IMR-90 (cell line): ENCODE data around the gene SYNPO2. TPM values are rescaled to one million over a fixed set of nuclear protein-coding genes. Genes with fewer than 3 reads are reported as not detected.

Experiments
- ATAC-seq: fragments of 200-7000 bp; cut with Tn5 transposase; 2 replicates; pipeline ENCODE4 v1.9.1; 2020; ENCODE audit warnings: low read depth, mild to moderate bottlenecking, moderate library complexity
- BruUV-seq: library from RNA; stranded (reverse); fragments of 400-500 nt; replicated peaks from 2 replicates; lab custom pipeline; 2021; lab: Mats Ljungman, UMichigan
- CTCF ChIA-PET: fragments of 300-600 bp; formaldehyde crosslinking; extraction: SDS; loops from one replicate; lab custom pipeline; 2021; ENCODE audit warnings: antibody characterized with exemption; lab: Yijun Ruan, JAX
- POLR2A ChIA-PET: fragments of 300-600 bp; sonication (Branson Sonifier 250); formaldehyde crosslinking; loops from one replicate; lab custom pipeline; 2022; ENCODE audit warnings: antibody characterized with exemption; ENCODE audit not compliant: unreplicated experiment; lab: Charles Lee
- DNase-seq: peaks from one replicate; pipeline ENCODE4 v3.0.0; 2013
- H2AFZ ChIP-seq: replicated peaks from 2 replicates; pipeline ENCODE3; 2013; ENCODE audit warnings: low read length, mild to moderate bottlenecking; ENCODE audit not compliant: poor library complexity
- H2AK5ac ChIP-seq: 2 replicates; pipeline ENCODE4 v1.6.1; 2013; ENCODE audit warnings: low read depth, low read length, inconsistent platforms
- H2AK9ac ChIP-seq: replicated peaks from 2 replicates; pipeline ENCODE3; 2013; ENCODE audit warnings: mild to moderate bottlenecking, low read depth, low read length, moderate library complexity; ENCODE audit not compliant: poor library complexity
- H2BK120ac ChIP-seq: 2 replicates; pipeline ENCODE4 v1.6.1; 2013; ENCODE audit warnings: low read depth, low read length, inconsistent platforms
- H2BK15ac ChIP-seq: 3 replicates; pipeline ENCODE4 v1.6.1; 2013; ENCODE audit warnings: low read depth, low read length, inconsistent platforms
- H2BK20ac ChIP-seq: 2 replicates; pipeline ENCODE4 v1.6.1; 2013; ENCODE audit warnings: low read depth, mild to moderate bottlenecking, inconsistent platforms, low read length, moderate library complexity
- H2BK5ac ChIP-seq: 2 replicates; pipeline ENCODE4 v1.6.1; 2013; ENCODE audit warnings: mild to moderate bottlenecking, low read depth, low read length, inconsistent platforms; ENCODE audit not compliant: poor library complexity, severe bottlenecking
- H3K14ac ChIP-seq: replicated peaks from 2 replicates; pipeline ENCODE4 v1.6.1; 2013; ENCODE audit warnings: low read depth, low read length, inconsistent platforms
- H3K18ac ChIP-seq: 2 replicates; pipeline ENCODE4 v1.6.1; 2013; ENCODE audit warnings: low read depth, low read length, control low read depth
- H3K23ac ChIP-seq: 2 replicates; pipeline ENCODE4 v1.6.1; 2013; ENCODE audit warnings: low read depth, low read length, inconsistent platforms
- H3K27ac ChIP-seq: 2 replicates; pipeline ENCODE4 v1.5.1; 2013; ENCODE audit warnings: mild to moderate bottlenecking, control low read depth, low read length; ENCODE audit not compliant: insufficient read depth
- H3K27me3 ChIP-seq: 2 replicates; pipeline ENCODE4 v1.6.1; 2013; ENCODE audit warnings: low read length; ENCODE audit not compliant: control insufficient read depth, insufficient read depth
- H3K36me3 ChIP-seq: 2 replicates; pipeline ENCODE4 v1.6.1; 2013; ENCODE audit warnings: low read length, mixed read lengths; ENCODE audit not compliant: control insufficient read depth, insufficient read depth
- H3K4ac ChIP-seq: 2 replicates; pipeline ENCODE4 v1.6.1; 2013; ENCODE audit warnings: low read depth, low read length, inconsistent platforms
- H3K4me1 ChIP-seq: 2 replicates; pipeline ENCODE4 v1.6.1; 2013; ENCODE audit warnings: low read length, mixed read lengths; ENCODE audit not compliant: control insufficient read depth, insufficient read depth
- H3K4me2 ChIP-seq: 2 replicates; pipeline ENCODE4 v1.6.1; 2013; ENCODE audit warnings: low read depth, mild to moderate bottlenecking, control low read depth, low read length, moderate library complexity
- H3K4me3 ChIP-seq: 2 replicates; pipeline ENCODE4 v1.5.1; 2013; ENCODE audit warnings: low read depth, mild to moderate bottlenecking, control low read depth, low read length, moderate library complexity; ENCODE audit not compliant: insufficient read depth
- H3K56ac ChIP-seq: 2 replicates; pipeline ENCODE4 v1.6.1; 2013; ENCODE audit warnings: low read length, inconsistent platforms; ENCODE audit not compliant: insufficient read depth; ENCODE audit errors: extremely low read depth
- H3K79me1 ChIP-seq, 2 experiments: 2 replicates each; pipeline ENCODE4 v1.6.1; 2013; ENCODE audit warnings: low read length in 2 of 2, inconsistent platforms in 1 of 2, low read depth in 1 of 2
- H3K9ac ChIP-seq: 2 replicates; pipeline ENCODE4 v1.6.1; 2013; ENCODE audit warnings: low read depth, low read length, control low read depth
- H3K9me1 ChIP-seq: 2 replicates; pipeline ENCODE4 v1.6.1; 2013; ENCODE audit warnings: low read length, inconsistent platforms; ENCODE audit not compliant: insufficient read depth
- H3K9me3 ChIP-seq: 2 replicates; pipeline ENCODE4 v1.6.1; 2013; ENCODE audit warnings: low read length; ENCODE audit not compliant: control insufficient read depth, insufficient read depth
- H4K20me1 ChIP-seq: 2 replicates; pipeline ENCODE4 v1.6.1; 2013; ENCODE audit warnings: low read length, inconsistent platforms; ENCODE audit not compliant: insufficient read depth
- H4K5ac ChIP-seq: 2 replicates; pipeline ENCODE4 v1.6.1; 2013; ENCODE audit warnings: mild to moderate bottlenecking, low read depth, low read length, control low read depth
- H4K8ac ChIP-seq, 2 experiments: 2 replicates each; pipeline ENCODE4 v1.6.1; 2013; ENCODE audit warnings: low read depth in 2 of 2, low read length in 2 of 2, control low read depth in 1 of 2, inconsistent platforms in 1 of 2
- H4K91ac ChIP-seq: 2 replicates; pipeline ENCODE4 v1.6.1; 2013; ENCODE audit warnings: low read depth, low read length, inconsistent platforms; ENCODE audit not compliant: insufficient read depth
- ELK1 ChIP-seq: fragments of 150-350 bp; IDR thresholded peaks from 2 replicates; pipeline ENCODE4 v1.6.1; 2016; ENCODE audit warnings: low read depth, mild to moderate bottlenecking, low read length, moderate library complexity, borderline replicate concordance
- RFX5 ChIP-seq: IDR thresholded peaks from 2 replicates; pipeline ENCODE4 v1.8.0; 2012; ENCODE audit warnings: low read depth, mild to moderate bottlenecking, low read length, moderate library complexity
- WGBS, 2 experiments: methylation state at CpG; one replicate each; pipeline versions ENCODE4 v1.1.5 to v1.1.7; 2013; ENCODE audit warnings: missing lambda C conversion rate in 2 of 2; ENCODE audit not compliant: insufficient read length in 1 of 2; ENCODE audit errors: extremely low coverage in 2 of 2; 5-methylcytosine and 5-hydroxymethylcytosine counted together
- dilution Hi-C: fragments of 300-500 bp; cut with HindIII; formaldehyde crosslinking; loops from one replicate; pipeline ENCODE4 v1.14.3; 2018; ENCODE audit warnings: low sequenced_read_pairs; ENCODE audit not compliant: unreplicated experiment
- in situ Hi-C: fragments of 300-500 bp; cut with MboI; formaldehyde crosslinking; loops from 3 replicates; pipeline ENCODE4 v1.14.3; 2019; ENCODE audit warnings: low sequenced_read_pairs, inconsistent platforms, mixed read lengths
- intact Hi-C: fragments of 100-400 bp; cut with micrococcal nuclease; formaldehyde crosslinking; loops from 2 replicates; pipeline ENCODE4 v1.10.0; 2022
- polyA plus RNA-seq, 3 experiments: library from polyadenylated mRNA; depleted of rRNA; stranded (reverse); fragments of >200 nt; gene quantifications; 2 replicates each; pipeline ENCODE4 v1.2.3, GENCODE V29; 2012; ENCODE audit warnings: low replicate concordance in 1 of 3
- total RNA-seq: library from RNA; depleted of rRNA; stranded (reverse); fragments of >200 nt; gene quantifications from 2 replicates; pipeline ENCODE4 v1.2.3, GENCODE V29; 2012

Gene SYNPO2
- total and polyA plus RNA-seq, 2 of the 4 experiments (the other 2 are of a cell fraction) = 0.99 to 1.8 TPM

- POLR2A ChIA-PET = no interaction called here
- dilution Hi-C loops (no loop called here), in situ Hi-C loops (loop anchor here (10.0 kb wide), 1 partner anchor 129 kb away; no protein-coding TSS in a partner anchor)
These were observed 5.4 kb downstream of the SYNPO2 start for GRCh38 chr4:118894034-118894433.

More at GRCh38 chr4:118894034-118894433, 5.4 kb downstream of the SYNPO2 start:
- Histone ChIP-seq H3K56ac (no peak overlapping the region), H2BK20ac (no peak overlapping the region), H3K4ac (no peak overlapping the region; the same call in 1 of the 2 replicates), H2AFZ (no peak overlapping the region), H3K27me3 (no peaks in the 10 kb centered on the region), H4K8ac (no peak overlapping the region), H4K20me1 (no peaks in the 10 kb centered on the region), H3K9ac (no peak overlapping the region), H3K9me3 (no peaks in the 10 kb centered on the region), H2BK120ac (peak overlapping the region; percentile 24; the same call in 1 of the 2 replicates), H3K23ac (no peak overlapping the region), H3K14ac (no peak overlapping the region), H4K5ac (no peak overlapping the region), H3K18ac (no peak overlapping the region), H3K36me3 (no peaks in the 10 kb centered on the region), H3K79me1 (no peaks in the 10 kb centered on the region), H3K4me3 (no peak overlapping the region), H2BK5ac (no peak overlapping the region), H4K91ac (no peak overlapping the region), H2AK5ac (no peak overlapping the region), H2AK9ac (no peak overlapping the region), H3K9me1 (peaks cover 4% of the 10 kb centered on the region; the same call in 1 of the 2 replicates), H3K4me2 (no peak overlapping the region), H3K4me1 (peaks cover 5% of the 10 kb centered on the region), H2BK15ac (no peak overlapping the region), H3K27ac (no peak overlapping the region)
- TF ChIP-seq RFX5 (no peak), ELK1 (no peak)
- WGBS, 2 experiments = no CpG with 5 or more reads among the region's 3 CpGs
- BruUV-seq = no TSS peak
- DNase-seq (no peak), ATAC-seq (no peak)
- intact Hi-C loops = no loop called here
- CTCF ChIA-PET = no interaction called here
